ENCODE measurements around the gene STRA8. TPM values are rescaled to one million over a fixed set of nuclear protein-coding genes. Genes with fewer than 3 reads are reported as not detected.
A peak's percentile ranks its signal among the peaks of the same experiment; 100 is the strongest.

STRA8 gene
- total RNA-seq, 4 donors from 2014 or later, result not detected

DNA sequence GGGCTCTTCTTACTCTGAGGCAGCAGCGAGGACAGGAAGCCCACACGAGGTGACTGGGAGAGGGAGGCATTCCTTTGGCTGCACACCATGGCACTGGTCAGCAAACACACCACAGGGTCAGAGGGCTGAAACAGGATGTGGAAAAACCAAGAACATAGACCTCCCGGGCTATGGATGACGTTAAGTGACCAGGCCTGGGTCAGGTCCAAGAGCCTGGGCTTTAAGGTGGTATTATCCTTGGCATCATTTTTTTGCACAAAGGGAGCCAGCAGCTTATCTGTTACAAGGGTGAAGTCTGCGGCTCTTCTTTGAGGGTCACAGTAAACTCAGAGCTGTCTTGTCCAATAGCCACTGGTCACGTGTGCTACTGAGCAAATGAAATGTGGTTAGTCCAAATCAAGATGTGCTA is 29.3 kb upstream of the STRA8 start:
- DNase-seq (ENCODE audit: low spot score) (no peak), ATAC-seq (ENCODE audit: low FRiP score) (no peak)
- TF ChIP-seq, protein P1, sequence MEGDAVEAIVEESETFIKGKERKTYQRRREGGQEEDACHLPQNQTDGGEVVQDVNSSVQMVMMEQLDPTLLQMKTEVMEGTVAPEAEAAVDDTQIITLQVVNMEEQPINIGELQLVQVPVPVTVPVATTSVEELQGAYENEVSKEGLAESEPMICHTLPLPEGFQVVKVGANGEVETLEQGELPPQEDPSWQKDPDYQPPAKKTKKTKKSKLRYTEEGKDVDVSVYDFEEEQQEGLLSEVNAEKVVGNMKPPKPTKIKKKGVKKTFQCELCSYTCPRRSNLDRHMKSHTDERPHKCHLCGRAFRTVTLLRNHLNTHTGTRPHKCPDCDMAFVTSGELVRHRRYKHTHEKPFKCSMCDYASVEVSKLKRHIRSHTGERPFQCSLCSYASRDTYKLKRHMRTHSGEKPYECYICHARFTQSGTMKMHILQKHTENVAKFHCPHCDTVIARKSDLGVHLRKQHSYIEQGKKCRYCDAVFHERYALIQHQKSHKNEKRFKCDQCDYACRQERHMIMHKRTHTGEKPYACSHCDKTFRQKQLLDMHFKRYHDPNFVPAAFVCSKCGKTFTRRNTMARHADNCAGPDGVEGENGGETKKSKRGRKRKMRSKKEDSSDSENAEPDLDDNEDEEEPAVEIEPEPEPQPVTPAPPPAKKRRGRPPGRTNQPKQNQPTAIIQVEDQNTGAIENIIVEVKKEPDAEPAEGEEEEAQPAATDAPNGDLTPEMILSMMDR (IDR thresholded peaks at IDR 0.05), result no peak

DNA sequence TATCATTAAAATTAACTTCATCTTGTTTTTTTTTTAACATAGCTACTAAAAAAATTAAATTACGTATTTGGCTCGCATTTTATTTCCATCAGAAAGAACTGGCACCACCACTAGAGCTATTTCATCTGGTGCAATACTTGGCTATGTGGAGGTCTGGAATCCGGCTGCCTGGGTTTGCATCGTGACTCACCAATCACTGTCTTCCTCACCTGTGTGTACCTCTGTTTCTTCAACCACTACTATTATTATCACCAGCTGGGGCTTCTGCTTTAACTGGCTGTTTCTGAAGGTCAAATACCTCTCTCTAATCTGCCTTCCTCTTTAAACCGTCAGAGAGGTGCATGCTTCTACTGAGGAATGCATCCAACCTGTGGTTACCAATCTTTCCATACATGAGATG is 28.8 kb upstream of the STRA8 start:
- DNase-seq (ENCODE audit: low spot score), result no peak
- TF ChIP-seq, protein P1 (IDR thresholded peaks at IDR 0.05), result no peak

DNA sequence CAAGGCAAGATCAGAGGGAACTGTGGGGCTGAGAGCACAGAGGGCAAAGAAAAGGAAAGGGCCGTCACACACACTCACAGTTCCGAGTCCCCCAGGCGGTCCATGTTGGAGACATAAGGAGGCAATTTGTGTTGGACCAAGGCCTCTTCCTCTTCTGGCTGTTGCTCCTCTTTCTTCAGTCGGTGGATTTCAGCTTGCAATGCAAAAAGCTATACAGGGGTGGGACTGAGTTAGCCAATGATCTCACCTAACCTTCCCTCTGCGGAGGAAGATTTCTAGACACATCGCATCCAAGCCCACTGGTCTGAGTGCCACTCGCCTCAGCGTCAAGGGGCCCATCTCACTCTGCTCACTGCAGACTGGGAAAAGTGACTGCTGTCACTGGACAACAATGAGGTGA is 27.8 kb upstream of the STRA8 start:
- TF ChIP-seq, protein P1 (IDR thresholded peaks at IDR 0.05), result no peak
- no peak for DNase-seq (ENCODE audit: low spot score)
- ATAC-seq (ENCODE audit: low FRiP score), result no peak

More for the DNA sequence above, 28.8 kb upstream of the STRA8 start:
- peak; percentile 55 for ATAC-seq (ENCODE audit: low FRiP score)

DNA sequence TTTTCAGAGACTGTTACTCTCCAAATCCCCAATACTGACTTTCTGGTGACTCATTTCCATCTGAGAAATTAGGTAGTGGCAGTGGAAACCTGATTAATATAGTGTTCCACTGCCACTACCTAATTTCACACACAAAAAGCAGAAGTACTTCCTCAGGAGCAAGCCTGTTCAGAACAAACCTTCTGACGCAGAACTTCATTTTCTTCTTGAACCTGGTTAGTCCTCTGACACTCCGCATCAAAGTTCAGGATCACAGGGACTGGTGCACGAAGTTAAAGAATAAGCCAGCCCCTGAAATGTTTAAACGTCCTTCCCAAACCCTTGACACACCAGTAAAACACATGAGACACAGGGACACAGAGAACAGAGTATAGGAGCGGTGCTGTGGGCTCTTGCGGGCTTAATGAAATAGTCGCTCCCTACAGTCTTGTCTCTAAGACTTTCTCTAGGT is 26.7 kb upstream of the STRA8 start:
- TF ChIP-seq, protein P1 (IDR thresholded peaks at IDR 0.05), result no peak
- no peak for ATAC-seq (ENCODE audit: low FRiP score)
- DNase-seq (ENCODE audit: low spot score), result no peak

DNA sequence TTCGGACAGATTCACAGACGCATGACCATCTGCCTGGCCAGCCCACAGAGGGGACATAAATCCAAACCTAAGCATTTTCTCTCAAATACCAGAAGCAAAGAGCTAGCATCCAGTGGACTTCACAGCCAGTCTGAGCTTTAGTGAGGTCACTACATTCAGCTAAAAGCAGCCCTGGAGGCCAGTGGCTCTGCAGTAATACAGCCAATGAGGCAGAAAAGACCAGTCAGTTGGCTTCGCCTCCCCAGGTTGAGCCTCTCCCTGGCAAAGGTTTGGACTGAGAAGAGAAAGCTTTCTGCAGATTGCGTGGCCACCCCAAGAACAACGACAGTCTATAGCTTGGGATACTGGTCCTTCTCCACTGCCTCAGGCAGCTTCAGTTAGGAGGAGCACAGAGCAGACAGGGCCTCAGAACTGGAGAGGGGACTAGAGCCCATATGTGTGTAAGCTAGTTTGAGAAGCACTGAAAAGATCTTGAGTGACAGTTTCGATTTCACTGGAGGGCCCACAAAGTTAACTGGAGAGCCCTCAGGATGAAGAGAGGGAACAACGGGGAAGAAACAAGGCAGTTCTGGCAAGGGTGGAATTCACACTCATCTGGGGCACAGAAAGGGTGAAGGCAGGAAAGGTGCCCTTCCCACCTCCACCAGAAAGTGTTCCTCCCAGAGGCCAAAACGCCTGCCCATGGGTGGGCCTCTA is 26.1 kb upstream of the STRA8 start:
- no peak for ATAC-seq (ENCODE audit: low FRiP score)
- DNase-seq (ENCODE audit: low spot score), result no peak
- TF ChIP-seq, protein P1 (IDR thresholded peaks at IDR 0.05), result no peak

DNA sequence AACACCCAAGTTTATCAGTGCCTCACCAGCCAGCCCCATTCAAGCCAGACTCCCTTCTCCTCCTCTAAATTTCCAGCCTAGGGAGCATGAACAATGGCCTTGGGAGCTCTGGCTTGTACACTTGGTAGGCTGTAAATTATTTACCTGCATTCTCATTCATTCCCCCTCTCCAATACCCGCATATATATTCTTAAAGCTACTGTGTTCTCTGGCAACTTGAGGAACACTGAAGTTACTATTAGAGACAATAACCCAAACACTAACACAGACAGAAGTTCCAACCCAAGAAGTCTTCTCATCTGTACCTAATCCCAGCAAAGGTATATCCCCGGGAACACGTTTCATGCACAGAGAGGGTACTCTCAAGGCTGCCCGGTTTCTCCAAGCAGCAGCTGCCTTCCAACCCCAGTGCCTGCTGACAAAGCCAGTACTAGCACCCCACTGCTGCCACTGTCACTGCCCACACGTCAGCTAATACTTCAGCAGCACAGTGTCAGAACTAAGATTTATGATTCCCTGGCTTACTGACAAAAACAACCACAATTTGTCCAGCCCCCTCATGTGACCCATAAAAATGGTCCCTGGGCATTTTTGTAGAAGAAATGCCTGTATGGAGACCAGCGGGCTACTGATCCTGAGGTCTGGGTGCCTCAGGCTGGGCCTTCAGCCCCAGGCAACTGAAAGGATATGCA is 25.4 kb upstream of the STRA8 start:
- TF ChIP-seq, protein P1 (IDR thresholded peaks at IDR 0.05), result no peak
- no peak for DNase-seq (ENCODE audit: low spot score)
- no peak for ATAC-seq (ENCODE audit: low FRiP score)
